Measurements from ENCODE around the gene CCDC142.
"Not testable (repeated sequence)": the region's sequence is repeated elsewhere in the genome, so short reads cannot be mapped to it uniquely, and the experiment has no call there.

CCDC142 gene

DNA sequence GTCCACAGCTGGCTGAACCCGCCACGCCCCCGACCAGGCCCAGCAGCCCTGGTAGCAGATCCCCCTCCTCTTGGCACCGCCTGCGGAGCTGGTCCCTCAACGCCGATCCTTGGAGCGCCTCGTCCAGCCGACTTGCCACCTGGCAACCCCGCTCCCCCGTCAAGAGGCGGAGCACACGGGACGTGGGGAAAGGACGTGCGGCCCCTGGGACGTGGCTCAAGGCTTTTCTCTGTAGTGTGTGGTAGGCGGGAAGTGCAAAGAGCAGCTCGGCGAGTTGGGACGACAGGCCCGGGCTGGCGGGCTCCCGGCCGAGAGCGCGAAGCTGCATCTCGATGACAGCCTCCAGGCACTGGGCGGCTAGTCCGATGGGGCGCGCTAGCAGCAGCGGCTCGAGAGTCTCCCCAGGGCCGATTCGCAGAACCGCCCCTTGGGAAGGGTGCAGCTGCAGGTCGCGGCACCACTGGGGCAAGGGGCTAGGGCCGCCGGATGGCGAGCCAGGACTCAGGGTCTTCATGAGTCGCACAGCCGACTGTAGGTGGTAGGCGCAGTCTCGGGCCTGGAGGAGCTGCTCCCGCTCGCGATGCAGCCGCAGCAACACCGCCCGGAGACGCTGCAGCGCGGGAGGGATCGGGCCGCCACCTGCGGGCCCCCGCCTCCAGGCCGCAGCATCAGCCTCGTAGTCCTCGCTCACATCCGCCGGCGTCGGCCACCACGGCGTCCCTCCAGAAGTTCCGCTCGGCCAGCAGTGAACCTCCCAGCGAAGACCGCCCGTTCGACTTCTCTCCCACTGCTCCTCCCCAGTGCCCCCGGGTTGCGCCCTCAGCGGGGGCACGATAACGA, 617 bp downstream of the CCDC142 start:
- H3K27ac ChIP-seq (ENCODE audit: low read depth, low read length) = peak overlapping the region; percentile 75; the same call in 1 of the 2 replicates
- H3K36me3 ChIP-seq (ENCODE audit: insufficient read depth, low read length) = peaks cover 14% of the 10 kb centered on the region; the same call in 1 of the 2 replicates
- H3K4me1 ChIP-seq (ENCODE audit: control insufficient read depth, insufficient read depth, low read length, unreplicated experiment) = peaks cover 13% of the 10 kb centered on the region
- no peaks in the 10 kb centered on the region for H3K27me3 ChIP-seq (ENCODE audit: insufficient read depth, low read length)
- peak overlapping the region; percentile 90 for H2AFZ ChIP-seq (ENCODE audit: low read length, unreplicated experiment)
- peak overlapping the region; percentile 94 for H3K4me3 ChIP-seq (ENCODE audit: low read depth, low read length)
- peaks cover 34% of the 10 kb centered on the region for H3K79me2 ChIP-seq (ENCODE audit: control insufficient read depth, insufficient read depth, low read length, unreplicated experiment)

DNA sequence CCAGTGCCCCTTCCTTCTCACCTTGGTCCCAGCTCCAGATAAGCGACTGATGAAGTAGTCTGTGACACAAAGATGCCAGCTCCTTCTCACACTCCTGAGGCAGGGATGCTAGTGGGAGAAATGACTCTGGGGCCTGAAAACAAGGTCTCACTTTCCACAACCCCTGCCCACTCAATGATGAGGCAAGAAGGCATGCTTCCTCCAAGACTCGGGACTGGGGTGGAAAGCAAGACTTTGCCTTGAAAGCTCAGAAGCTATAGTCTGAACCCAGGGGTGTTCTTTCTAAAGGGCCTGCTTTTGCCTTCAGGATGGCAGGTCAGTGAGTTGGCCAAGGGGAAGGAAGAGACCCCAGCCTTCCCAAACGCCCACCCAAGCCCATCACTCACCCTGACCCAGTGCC, 1.4 kb downstream of the CCDC142 start:
- Histone ChIP-seq H3K4me1 (ENCODE audit: control insufficient read depth, insufficient read depth, low read length, unreplicated experiment) (peaks cover 13% of the 10 kb centered on the region), H3K79me2 (ENCODE audit: control insufficient read depth, insufficient read depth, low read length, unreplicated experiment) (peaks cover 34% of the 10 kb centered on the region), H3K27ac (ENCODE audit: low read depth, low read length) (no peak overlapping the region), H3K27me3 (ENCODE audit: insufficient read depth, low read length) (no peaks in the 10 kb centered on the region), H3K4me3 (ENCODE audit: low read depth, low read length) (peak overlapping the region; percentile 94), H2AFZ (ENCODE audit: low read length, unreplicated experiment) (no peak overlapping the region), H3K36me3 (ENCODE audit: insufficient read depth, low read length) (peaks cover 14% of the 10 kb centered on the region; the same call in 1 of the 2 replicates)

GRCh38 chr2:74474899-74475298, 7.9 kb downstream of the CCDC142 start:
- no peaks in the 10 kb centered on the region for H3K27me3 ChIP-seq (ENCODE audit: insufficient read depth, low read length)
- H3K79me2 ChIP-seq (ENCODE audit: control insufficient read depth, insufficient read depth, low read length, unreplicated experiment) = peaks cover 9% of the 10 kb centered on the region
- H3K4me1 ChIP-seq (ENCODE audit: control insufficient read depth, insufficient read depth, low read length, unreplicated experiment) = peaks cover 9% of the 10 kb centered on the region
- no peak overlapping the region for H2AFZ ChIP-seq (ENCODE audit: low read length, unreplicated experiment)
- no peak overlapping the region for H3K27ac ChIP-seq (ENCODE audit: low read depth, low read length)
- peaks cover 11% of the 10 kb centered on the region; the same call in 1 of the 2 replicates for H3K36me3 ChIP-seq (ENCODE audit: insufficient read depth, low read length)
- no peak overlapping the region for H3K4me3 ChIP-seq (ENCODE audit: low read depth, low read length)

- peaks cover 10% of the 10 kb centered on the region; the same call in 1 of the 2 replicates for H3K36me3 ChIP-seq (ENCODE audit: insufficient read depth, low read length)
- H3K4me1 ChIP-seq (ENCODE audit: control insufficient read depth, insufficient read depth, low read length, unreplicated experiment) = peaks cover 9% of the 10 kb centered on the region
- no peak overlapping the region for H2AFZ ChIP-seq (ENCODE audit: low read length, unreplicated experiment)
- peaks cover 9% of the 10 kb centered on the region for H3K79me2 ChIP-seq (ENCODE audit: control insufficient read depth, insufficient read depth, low read length, unreplicated experiment)
- H3K27ac ChIP-seq (ENCODE audit: low read depth, low read length) = no peak overlapping the region
- H3K27me3 ChIP-seq (ENCODE audit: insufficient read depth, low read length) = no peaks in the 10 kb centered on the region
- H3K4me3 ChIP-seq (ENCODE audit: low read depth, low read length) = no peak overlapping the region
These were observed 8.3 kb downstream of the CCDC142 start for GRCh38 chr2:74474481-74474880.

DNA sequence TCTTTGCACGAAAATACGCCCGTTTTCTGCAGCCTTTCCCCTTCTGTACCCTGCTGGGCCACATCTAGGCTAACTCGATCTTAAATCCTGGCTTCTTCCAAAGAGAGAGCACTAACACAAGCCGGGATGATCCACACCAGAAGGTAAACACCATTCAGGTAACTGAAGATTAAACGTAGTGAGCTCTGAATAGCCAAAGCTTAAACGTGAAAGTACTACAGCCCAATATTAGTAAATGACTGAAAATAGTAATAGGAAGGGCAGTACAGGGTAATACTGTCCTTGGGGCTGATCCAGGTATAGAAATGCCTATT, 9.9 kb downstream of the CCDC142 start:
- H3K4me3 ChIP-seq (ENCODE audit: low read depth, low read length) = peak overlapping the region; percentile 80
- peaks cover 10% of the 10 kb centered on the region; the same call in 1 of the 2 replicates for H3K36me3 ChIP-seq (ENCODE audit: insufficient read depth, low read length)
- H3K4me1 ChIP-seq (ENCODE audit: control insufficient read depth, insufficient read depth, low read length, unreplicated experiment) = peaks cover 9% of the 10 kb centered on the region
- peaks cover 7% of the 10 kb centered on the region for H3K79me2 ChIP-seq (ENCODE audit: control insufficient read depth, insufficient read depth, low read length, unreplicated experiment)
- H3K27ac ChIP-seq (ENCODE audit: low read depth, low read length) = peak overlapping the region; percentile 67
- H2AFZ ChIP-seq (ENCODE audit: low read length, unreplicated experiment) = peak overlapping the region; percentile 96
- no peaks in the 10 kb centered on the region for H3K27me3 ChIP-seq (ENCODE audit: insufficient read depth, low read length)

DNA sequence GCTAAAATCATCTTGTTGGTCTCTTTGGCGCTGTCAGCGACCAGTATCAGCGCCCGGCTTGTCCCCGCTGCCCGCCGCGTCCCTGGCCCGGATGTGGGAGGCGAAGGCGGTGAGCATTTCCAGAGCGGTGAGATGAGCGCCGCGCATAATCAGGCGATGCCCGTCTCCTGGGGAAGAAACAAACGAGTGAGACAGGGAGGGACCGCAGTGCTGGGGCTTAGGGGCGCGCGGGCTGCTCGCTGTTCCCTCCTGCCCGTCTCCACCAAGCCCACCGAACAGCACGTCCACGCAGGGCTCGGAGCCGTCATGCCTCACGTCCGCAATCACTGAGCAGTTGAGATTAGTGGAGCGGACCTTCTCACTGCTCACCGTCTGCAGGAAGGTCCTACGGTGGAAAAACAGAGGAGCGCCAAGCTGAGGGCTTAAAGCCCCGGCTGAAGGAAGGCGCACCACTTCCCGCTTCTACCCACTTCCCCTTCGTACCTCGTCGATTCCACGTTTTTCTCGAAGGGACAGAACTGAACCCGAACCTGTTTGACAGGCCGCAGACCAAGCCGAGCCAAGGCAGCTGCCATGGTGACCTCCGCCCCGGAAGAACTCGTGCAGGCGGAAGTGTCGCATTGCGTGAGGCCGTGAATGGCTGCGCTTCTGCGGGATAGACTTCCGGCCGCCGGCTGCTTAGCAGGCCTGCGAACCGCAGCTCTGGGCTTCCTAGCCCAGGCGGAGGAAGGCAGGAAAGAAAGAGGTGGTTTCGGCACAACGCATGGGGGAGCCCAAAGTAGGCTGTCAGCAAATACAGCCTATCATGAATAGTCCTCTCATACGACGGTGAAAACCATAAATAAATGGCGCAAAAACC, 10.5 kb downstream of the CCDC142 start, which contains the start of gene MRPL53:
Gene MRPL53, minus strand, starts transcription at position 595 of the 859 bp plus-strand sequence. Its CDS starts 20 bp downstream, at position 575.
- H3K27me3 ChIP-seq (ENCODE audit: insufficient read depth, low read length) = no peaks in the 10 kb centered on the region
- H3K36me3 ChIP-seq (ENCODE audit: insufficient read depth, low read length) = peaks cover 6% of the 10 kb centered on the region; the same call in 1 of the 2 replicates
- peak within 1 kb of the TSS; percentile 80 for H3K4me3 ChIP-seq (ENCODE audit: low read depth, low read length)
- peak within 1 kb of the TSS; percentile 96 for H2AFZ ChIP-seq (ENCODE audit: low read length, unreplicated experiment)
- peaks cover 7% of the 10 kb centered on the region for H3K79me2 ChIP-seq (ENCODE audit: control insufficient read depth, insufficient read depth, low read length, unreplicated experiment)
- peak within 1 kb of the TSS; percentile 67 for H3K27ac ChIP-seq (ENCODE audit: low read depth, low read length)
- H3K4me1 ChIP-seq (ENCODE audit: control insufficient read depth, insufficient read depth, low read length, unreplicated experiment) = peaks cover 9% of the 10 kb centered on the region

DNA sequence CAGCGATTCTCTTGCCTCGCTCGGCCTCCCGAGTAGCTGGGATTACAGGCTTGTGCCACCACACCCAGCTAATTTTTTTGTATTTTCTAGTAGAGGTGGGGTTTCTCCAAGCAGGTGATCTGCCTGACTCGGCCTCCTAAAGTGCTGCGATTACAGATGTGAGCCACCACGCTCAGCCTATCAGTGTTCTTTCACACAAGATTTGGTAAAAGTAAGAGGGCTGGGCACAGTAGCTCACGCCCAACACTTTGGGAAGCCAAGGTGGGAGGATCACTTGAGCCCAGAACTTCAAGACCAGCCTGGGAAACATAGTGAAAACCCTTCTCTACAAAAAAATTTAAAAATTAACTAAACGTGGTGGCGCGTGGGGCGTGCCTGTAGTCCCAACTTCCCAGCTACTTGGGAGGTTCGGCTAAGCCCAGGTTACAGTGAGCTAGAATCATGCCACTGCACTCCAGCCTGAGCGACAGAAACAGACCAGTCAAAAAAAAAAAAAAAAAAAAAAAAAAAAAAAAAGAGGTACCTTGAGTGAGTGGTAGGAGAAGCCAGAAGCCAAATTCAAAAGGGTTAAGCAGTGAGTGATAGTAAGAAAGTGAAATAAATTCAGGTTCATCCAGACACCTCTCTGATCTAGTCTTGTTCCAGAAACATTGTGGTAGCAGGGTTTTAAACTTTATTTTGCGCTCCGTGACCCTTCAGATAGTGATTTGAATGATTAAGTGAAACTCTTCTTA, 11.3 kb downstream of the CCDC142 start:
- Histone ChIP-seq H3K36me3 (ENCODE audit: insufficient read depth, low read length) (peaks cover 4% of the 10 kb centered on the region; the same call in 1 of the 2 replicates), H3K79me2 (ENCODE audit: control insufficient read depth, insufficient read depth, low read length, unreplicated experiment) (peaks cover 7% of the 10 kb centered on the region), H3K4me3 (ENCODE audit: low read depth, low read length) (peak overlapping the region; percentile 80), H3K27ac (ENCODE audit: low read depth, low read length) (peak overlapping the region; percentile 67), H3K4me1 (ENCODE audit: control insufficient read depth, insufficient read depth, low read length, unreplicated experiment) (peaks cover 9% of the 10 kb centered on the region), H3K27me3 (ENCODE audit: insufficient read depth, low read length) (no peaks in the 10 kb centered on the region), H2AFZ (ENCODE audit: low read length, unreplicated experiment) (peak overlapping the region; percentile 58)

- not testable (repeated sequence) for H3K36me3 ChIP-seq (ENCODE audit: insufficient read depth, low read length); H3K4me3 ChIP-seq (ENCODE audit: low read depth, low read length); H3K4me1 ChIP-seq (ENCODE audit: control insufficient read depth, insufficient read depth, low read length, unreplicated experiment); H3K27me3 ChIP-seq (ENCODE audit: insufficient read depth, low read length); H2AFZ ChIP-seq (ENCODE audit: low read length, unreplicated experiment); H3K27ac ChIP-seq (ENCODE audit: low read depth, low read length)
- H3K79me2 ChIP-seq (ENCODE audit: control insufficient read depth, insufficient read depth, low read length, unreplicated experiment) = peaks cover 11% of the 10 kb centered on the region
These were observed 12.1 kb downstream of the CCDC142 start for GRCh38 chr2:74470742-74471141.

- H3K36me3 ChIP-seq (ENCODE audit: insufficient read depth, low read length) = no peaks in the 10 kb centered on the region
- no peaks in the 10 kb centered on the region for H3K4me1 ChIP-seq (ENCODE audit: control insufficient read depth, insufficient read depth, low read length, unreplicated experiment)
- H3K27me3 ChIP-seq (ENCODE audit: insufficient read depth, low read length) = no peaks in the 10 kb centered on the region
- peak overlapping the region; percentile 98 for H2AFZ ChIP-seq (ENCODE audit: low read length, unreplicated experiment)
- H3K27ac ChIP-seq (ENCODE audit: low read depth, low read length) = peak overlapping the region; percentile 70; the same call in 1 of the 2 replicates
- peaks cover 21% of the 10 kb centered on the region for H3K79me2 ChIP-seq (ENCODE audit: control insufficient read depth, insufficient read depth, low read length, unreplicated experiment)
- peak overlapping the region; percentile 95 for H3K4me3 ChIP-seq (ENCODE audit: low read depth, low read length)
These were observed 18.4 kb downstream of the CCDC142 start for GRCh38 chr2:74464406-74464805.

GRCh38 chr2:74462786-74463105, 20.1 kb downstream of the CCDC142 start:
- no peaks in the 10 kb centered on the region for H3K36me3 ChIP-seq (ENCODE audit: insufficient read depth, low read length)
- H3K4me1 ChIP-seq (ENCODE audit: control insufficient read depth, insufficient read depth, low read length, unreplicated experiment) = no peaks in the 10 kb centered on the region
- H3K4me3 ChIP-seq (ENCODE audit: low read depth, low read length) = no peak overlapping the region
- H3K79me2 ChIP-seq (ENCODE audit: control insufficient read depth, insufficient read depth, low read length, unreplicated experiment) = peaks cover 26% of the 10 kb centered on the region
- no peak overlapping the region for H2AFZ ChIP-seq (ENCODE audit: low read length, unreplicated experiment)
- H3K27ac ChIP-seq (ENCODE audit: low read depth, low read length) = no peak overlapping the region
- no peaks in the 10 kb centered on the region for H3K27me3 ChIP-seq (ENCODE audit: insufficient read depth, low read length)

All from ACC112 (cell line).